HCEC 1CT (cell line): ENCODE results near the gene ECT2.
"Not testable (repeated sequence)": the region's sequence is repeated elsewhere in the genome, so short reads cannot be mapped to it uniquely, and the experiment has no call there.

ENCODE experiments used
- DNase-seq: peaks from one replicate; pipeline ENCODE4 v3.0.0-alpha.2; 2017

Gene ECT2

DNA sequence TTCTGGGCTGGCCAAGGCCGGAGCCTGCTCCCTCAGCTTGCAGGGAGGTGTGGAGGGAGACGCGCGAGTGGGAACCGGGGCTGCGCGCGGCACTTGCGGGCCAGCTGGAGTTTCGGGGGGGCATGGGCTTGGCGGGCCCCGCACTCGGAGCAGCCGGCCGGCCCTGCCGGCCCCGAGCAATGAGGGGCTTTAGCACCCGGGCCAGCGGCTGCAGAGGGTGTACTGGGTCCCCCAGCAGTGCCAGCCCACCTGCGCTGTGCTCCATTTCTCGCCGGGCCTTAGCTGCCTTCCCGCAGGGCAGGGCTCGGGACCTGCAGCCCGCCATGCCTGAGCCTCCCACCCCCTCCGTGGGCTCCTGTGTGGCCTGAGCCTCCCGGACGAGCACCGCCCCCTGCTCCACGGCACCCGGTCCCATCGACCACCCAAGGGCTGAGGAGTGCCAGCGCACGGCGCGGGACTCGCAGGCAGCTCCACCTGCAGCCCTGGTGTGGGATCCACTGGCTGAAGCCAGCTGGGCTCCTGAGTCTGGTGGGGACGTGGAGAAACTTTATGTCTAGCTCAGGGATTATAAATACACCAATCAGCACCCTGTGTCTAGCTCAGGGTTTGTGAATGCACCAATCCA lies 116.3 kb downstream of the ECT2 start:
- DNase-seq: not testable (repeated sequence)

DNA sequence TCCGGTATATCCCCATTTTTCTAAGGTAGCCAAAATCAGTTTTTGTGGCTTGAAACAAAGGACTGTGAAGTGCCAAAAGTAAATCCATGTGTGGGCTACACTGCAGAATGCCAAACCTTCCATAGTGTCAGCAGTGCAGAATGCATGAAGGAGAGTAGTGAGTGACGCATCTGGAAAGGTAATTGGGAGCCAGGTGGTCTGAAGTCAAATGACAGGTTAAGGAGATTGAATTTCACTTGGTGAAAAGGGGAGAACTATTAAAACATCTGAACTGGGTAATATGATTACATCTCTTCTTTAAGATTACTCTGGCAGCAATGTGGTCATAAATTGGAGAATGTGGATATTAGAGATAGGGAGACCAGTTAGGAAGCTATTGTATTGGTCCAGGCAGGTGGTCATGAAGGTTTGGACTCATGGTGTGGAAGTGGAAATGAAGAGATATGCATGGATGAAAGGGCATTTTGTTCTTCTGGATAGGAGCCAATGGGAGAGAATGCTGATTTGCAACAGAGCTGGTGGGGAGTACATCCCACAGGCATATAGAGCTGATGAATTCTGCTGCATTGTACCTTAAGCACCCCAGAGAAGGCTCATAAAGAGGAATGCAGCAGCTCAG lies 118.2 kb downstream of the ECT2 start:
- no peak for DNase-seq

DNA sequence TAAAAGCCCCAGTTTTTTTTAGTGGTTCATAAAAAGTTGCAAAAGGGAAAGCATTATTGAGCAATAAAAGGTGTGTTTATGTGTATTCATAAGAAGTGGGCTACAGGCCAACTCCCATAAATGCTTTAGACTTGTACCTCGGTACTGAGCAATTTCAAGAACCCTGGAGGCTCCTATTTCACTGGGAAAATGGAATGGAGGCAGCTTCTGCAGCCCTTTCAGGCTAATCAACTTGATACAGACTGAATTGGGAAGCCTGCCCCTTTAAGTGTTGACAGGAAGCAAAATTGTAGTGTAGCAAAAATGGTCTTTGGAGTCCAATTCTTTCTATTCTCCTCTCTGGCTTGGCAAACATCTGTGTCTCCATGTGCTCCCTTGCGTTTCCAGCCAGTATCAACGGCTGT lies 118.8 kb downstream of the ECT2 start:
- peak; percentile 5 for DNase-seq

DNA sequence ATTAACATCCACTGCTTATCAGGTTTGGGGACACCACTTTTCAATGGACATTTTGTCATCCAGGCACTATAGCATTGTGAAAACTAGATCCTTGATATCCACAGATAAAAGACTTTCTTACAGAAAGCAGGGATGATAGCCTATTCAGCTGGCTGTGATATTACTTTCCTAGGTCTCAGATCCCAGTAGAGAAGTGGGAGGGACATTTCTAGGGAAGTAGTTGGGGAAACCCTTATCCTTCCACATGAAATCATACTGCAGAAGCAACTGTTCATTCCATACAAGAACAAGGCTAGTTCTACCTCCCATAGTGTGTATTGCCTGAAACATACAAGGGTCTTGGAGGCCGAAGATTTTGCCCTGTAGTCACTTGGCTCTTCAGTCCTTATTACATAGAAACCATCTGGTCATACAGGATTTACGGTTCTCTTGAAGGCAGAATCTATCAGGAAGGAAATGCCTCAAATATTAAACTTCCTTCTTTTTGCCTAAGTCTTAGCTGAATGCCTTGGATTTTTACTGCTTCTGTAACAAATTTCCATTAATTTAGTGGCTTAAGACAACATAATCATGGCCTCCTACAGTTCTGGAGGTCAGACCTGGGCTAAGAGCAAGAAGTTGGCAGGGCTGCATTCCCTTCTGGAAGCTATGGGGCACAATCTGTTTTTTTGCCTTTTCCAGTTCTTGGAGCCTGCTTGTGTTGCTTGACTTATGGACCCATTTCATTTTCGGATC lies 119.4 kb downstream of the ECT2 start:
- no peak for DNase-seq
